MCF 10A (cell line): ENCODE data around the gene UBE2N. TPM values are rescaled to one million over a fixed set of nuclear protein-coding genes. Genes with fewer than 3 reads are reported as not detected.

Source experiments
- BruUV-seq: library from RNA; stranded (reverse); fragments of 400-500 nt; replicated peaks from 2 replicates; lab custom pipeline; 2021; lab: Mats Ljungman, UMichigan
- CTCF ChIA-PET: fragments of 300-600 bp; sonication (Branson Sonifier 250); formaldehyde crosslinking; extraction: SDS; loops from one replicate; lab custom pipeline; 2021; ENCODE audit warnings: antibody characterized with exemption, inconsistent platforms; lab: Yijun Ruan, JAX
- POLR2A ChIA-PET: fragments of 300-600, 350-650 bp; sonication (Branson Sonifier 250); formaldehyde crosslinking; extraction: SDS; loops from one replicate; lab custom pipeline; 2020; ENCODE audit warnings: antibody characterized with exemption, inconsistent platforms; lab: Yijun Ruan, JAX
- DNase-seq: peaks from one replicate; pipeline ENCODE4 v3.0.0-alpha.2; 2018; ENCODE audit not compliant: unreplicated experiment
- H3K27ac Mint-ChIP-seq: one replicate; pipeline ENCODE4 v1.8.0; 2022; ENCODE audit warnings: mild to moderate bottlenecking, low read depth, mixed read lengths; ENCODE audit not compliant: unreplicated experiment
- H3K27me3 Mint-ChIP-seq: one replicate; pipeline ENCODE4 v1.8.0; 2022; ENCODE audit warnings: mixed read lengths; ENCODE audit not compliant: insufficient read depth, unreplicated experiment
- H3K36me3 Mint-ChIP-seq: one replicate; pipeline ENCODE4 v1.8.0; 2022; ENCODE audit warnings: mild to moderate bottlenecking, moderate library complexity, mixed read lengths; ENCODE audit not compliant: insufficient read depth, unreplicated experiment
- H3K4me1 Mint-ChIP-seq: one replicate; pipeline ENCODE4 v1.8.0; 2022; ENCODE audit warnings: mixed read lengths; ENCODE audit not compliant: insufficient read depth, unreplicated experiment
- H3K4me3 Mint-ChIP-seq: one replicate; pipeline ENCODE4 v1.8.0; 2022; ENCODE audit warnings: mild to moderate bottlenecking, moderate library complexity, mixed read lengths; ENCODE audit not compliant: unreplicated experiment
- H3K9me3 Mint-ChIP-seq: one replicate; pipeline ENCODE4 v1.8.0; 2022; ENCODE audit warnings: mixed read lengths; ENCODE audit not compliant: unreplicated experiment
- intact Hi-C: fragments of 100-400 bp; cut with micrococcal nuclease; formaldehyde crosslinking; loops from 2 replicates; pipeline ENCODE4 v1.14.1; 2022
- total RNA-seq: library from RNA; stranded (reverse); gene quantifications from 2 replicates; pipeline ENCODE4 v1.2.3, GENCODE V29; 2022
- TF ChIP-seq, protein P1 (sequence below): fragments of 200-600 bp; IDR thresholded peaks from one replicate; pipeline ENCODE4 v1.8.0; 2022; ENCODE audit warnings: antibody characterized with exemption, mild to moderate bottlenecking; ENCODE audit not compliant: unreplicated experiment

Gene UBE2N
- total RNA-seq, 1 experiment from 2014 or later: 144 TPM

DNA sequence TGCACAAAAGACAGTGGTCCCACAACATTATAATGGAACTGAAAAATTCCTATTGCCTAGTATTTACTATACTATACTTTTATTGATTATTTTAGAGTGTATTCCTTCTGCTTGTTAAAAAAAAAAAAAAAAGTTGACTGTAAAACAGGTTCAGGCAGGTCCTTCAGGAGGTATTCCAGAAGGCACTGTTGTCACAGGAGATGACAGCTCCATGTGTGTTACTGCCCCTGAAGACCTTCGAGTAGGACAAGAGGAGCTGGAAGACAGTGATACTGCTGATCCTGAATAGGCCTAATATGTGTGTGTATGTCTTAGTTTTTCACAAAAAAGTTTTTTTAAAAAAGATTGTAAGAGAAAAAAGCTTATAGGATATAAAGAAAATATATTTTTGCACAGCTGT is 12.3 kb downstream of the UBE2N start:
- TF ChIP-seq, protein P1, sequence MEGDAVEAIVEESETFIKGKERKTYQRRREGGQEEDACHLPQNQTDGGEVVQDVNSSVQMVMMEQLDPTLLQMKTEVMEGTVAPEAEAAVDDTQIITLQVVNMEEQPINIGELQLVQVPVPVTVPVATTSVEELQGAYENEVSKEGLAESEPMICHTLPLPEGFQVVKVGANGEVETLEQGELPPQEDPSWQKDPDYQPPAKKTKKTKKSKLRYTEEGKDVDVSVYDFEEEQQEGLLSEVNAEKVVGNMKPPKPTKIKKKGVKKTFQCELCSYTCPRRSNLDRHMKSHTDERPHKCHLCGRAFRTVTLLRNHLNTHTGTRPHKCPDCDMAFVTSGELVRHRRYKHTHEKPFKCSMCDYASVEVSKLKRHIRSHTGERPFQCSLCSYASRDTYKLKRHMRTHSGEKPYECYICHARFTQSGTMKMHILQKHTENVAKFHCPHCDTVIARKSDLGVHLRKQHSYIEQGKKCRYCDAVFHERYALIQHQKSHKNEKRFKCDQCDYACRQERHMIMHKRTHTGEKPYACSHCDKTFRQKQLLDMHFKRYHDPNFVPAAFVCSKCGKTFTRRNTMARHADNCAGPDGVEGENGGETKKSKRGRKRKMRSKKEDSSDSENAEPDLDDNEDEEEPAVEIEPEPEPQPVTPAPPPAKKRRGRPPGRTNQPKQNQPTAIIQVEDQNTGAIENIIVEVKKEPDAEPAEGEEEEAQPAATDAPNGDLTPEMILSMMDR: no peak
- intact Hi-C loops: no loop called here
- H3K4me3 Mint-ChIP-seq: no peak overlapping the region

DNA sequence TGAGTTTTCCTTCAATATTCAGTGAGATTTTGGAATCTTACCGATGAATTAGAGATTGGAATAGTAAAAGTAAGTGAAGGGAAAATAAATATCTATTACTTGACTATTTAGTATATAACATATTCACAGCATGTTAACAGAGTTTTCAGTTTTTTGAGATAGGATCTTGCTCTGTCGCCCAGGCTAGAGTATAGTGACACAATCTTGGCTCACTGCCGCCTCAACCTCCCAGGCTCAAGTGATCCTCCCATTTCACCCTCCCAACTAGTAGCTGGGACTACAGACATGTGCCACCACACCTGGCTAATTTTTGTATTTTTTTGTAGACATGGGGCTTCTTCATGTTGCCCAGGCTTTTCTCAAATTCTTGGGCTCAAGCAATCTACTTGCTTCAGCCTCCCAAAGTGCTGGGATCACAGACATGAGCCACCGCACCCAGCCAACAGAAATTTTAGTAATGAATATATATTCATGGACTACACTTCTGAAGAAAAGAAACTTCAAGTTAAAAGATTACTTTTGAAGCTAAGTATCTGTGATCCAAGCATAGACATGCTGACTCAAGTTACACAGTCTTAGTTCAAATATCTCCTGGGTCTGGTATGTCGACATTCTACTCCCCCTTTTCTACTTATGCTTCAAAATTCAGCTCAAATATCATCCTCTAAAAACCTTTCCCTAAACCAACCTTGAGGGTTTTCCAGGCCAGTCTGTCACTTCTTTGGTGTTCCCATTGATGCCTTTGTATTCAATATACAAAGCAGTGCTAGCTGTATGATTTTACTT is 13.8 kb downstream of the UBE2N start:
- POLR2A ChIA-PET: interaction anchor here (0.9 kb wide), 1 partner anchor 47 kb away, joined by 3 read pairs; no protein-coding TSS in a partner anchor
- intact Hi-C loops: no loop called here
- TF ChIP-seq, protein P1: no peak
- no peaks in the 10 kb centered on the region for H3K9me3 Mint-ChIP-seq
- H3K4me3 Mint-ChIP-seq: no peak overlapping the region
- no peaks in the 10 kb centered on the region for H3K36me3 Mint-ChIP-seq
- H3K27me3 Mint-ChIP-seq: no peaks in the 10 kb centered on the region
- no peak for DNase-seq
- H3K27ac Mint-ChIP-seq: no peak overlapping the region
- peaks cover 35% of the 10 kb centered on the region for H3K4me1 Mint-ChIP-seq
- no TSS peak for BruUV-seq
- CTCF ChIA-PET: interaction anchor here (0.6 to 1.1 kb wide), 4 partner anchors 8 to 674 kb away, joined by 3 to 5 read pairs (median 3); no protein-coding TSS in a partner anchor

More for the DNA sequence above, 12.3 kb downstream of the UBE2N start:
- ChIA-PET CTCF (interaction anchor here (0.6 to 1.2 kb wide), 6 partner anchors 9 to 642 kb away, joined by 3 to 6 read pairs (median 4); no protein-coding TSS in a partner anchor), POLR2A (interaction anchor here (0.6 to 1.1 kb wide), 7 partner anchors 10 to 1525 kb away, joined by 3 to 8 read pairs (median 3); partner anchors contain the start of gene UBE2N)
- Mint-ChIP-seq H3K36me3 (peaks cover 4% of the 10 kb centered on the region), H3K9me3 (no peaks in the 10 kb centered on the region), H3K4me1 (peaks cover 35% of the 10 kb centered on the region), H3K27me3 (no peaks in the 10 kb centered on the region), H3K27ac (peak overlapping the region; percentile 32)
- no TSS peak for BruUV-seq
- no peak for DNase-seq

DNA sequence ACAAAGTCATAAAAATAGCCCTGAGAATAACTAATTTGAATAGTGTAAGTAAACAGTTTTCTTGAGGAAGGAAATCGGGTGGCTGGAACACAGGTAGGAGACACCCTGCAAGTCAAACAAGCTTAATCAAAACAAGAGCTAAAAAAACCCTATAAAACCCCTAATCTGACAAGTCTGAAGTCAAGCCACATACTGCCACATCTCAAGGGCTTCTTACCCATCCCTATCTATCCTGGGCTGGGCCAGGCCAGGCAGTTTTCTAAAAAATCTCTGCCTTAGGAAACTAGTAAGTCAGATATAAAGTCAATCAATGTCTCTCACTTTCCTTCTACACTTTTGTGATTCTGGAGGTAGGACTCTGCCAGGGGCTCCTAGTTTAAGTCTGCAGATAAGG is 15.3 kb downstream of the UBE2N start:
- intact Hi-C loops: no loop called here
- Mint-ChIP-seq H3K4me1 (peaks cover 35% of the 10 kb centered on the region), H3K4me3 (no peak overlapping the region), H3K27me3 (no peaks in the 10 kb centered on the region), H3K27ac (no peak overlapping the region), H3K9me3 (no peaks in the 10 kb centered on the region), H3K36me3 (no peaks in the 10 kb centered on the region)
- ChIA-PET CTCF (interaction anchor here (0.6 to 1.8 kb wide), 10 partner anchors 278 to 904 kb away, joined by 3 to 7 read pairs (median 3); no protein-coding TSS in a partner anchor), POLR2A (interaction anchor here (0.6 kb wide), 1 partner anchor 885 kb away, joined by 5 read pairs; no protein-coding TSS in a partner anchor)
- no peak for DNase-seq
- BruUV-seq: no TSS peak
- TF ChIP-seq, protein P1: no peak
